MM.1S (cell line): Measurements from ENCODE around the gene ANKRD44.

Experiments
- DNase-seq: peaks from one replicate; pipeline ENCODE4 v3.0.0-alpha.2; 2015
- H2AFZ ChIP-seq: fragments of 300-600 bp; sonication (generic); 2 replicates; pipeline ENCODE4 v1.6.0; 2016; ENCODE audit warnings: antibody characterized with exemption, low read length
- H3F3A ChIP-seq: fragments of 300-600 bp; sonication (generic); 2 replicates; pipeline ENCODE4 v1.6.1; 2016; ENCODE audit warnings: mild to moderate bottlenecking, antibody characterized with exemption, low read length, moderate library complexity, mixed read lengths; ENCODE audit not compliant: insufficient read depth
- H3K27ac ChIP-seq: fragments of 300-600 bp; sonication (generic); 2 replicates; pipeline ENCODE4 v1.5.1; 2016; ENCODE audit warnings: mild to moderate bottlenecking, low read length
- H3K27me3 ChIP-seq: fragments of 300-600 bp; sonication (generic); replicated peaks from 2 replicates; pipeline ENCODE4 v1.6.0; 2016; ENCODE audit warnings: low read length; ENCODE audit not compliant: insufficient read depth
- H3K36me3 ChIP-seq: fragments of 300-600 bp; sonication (generic); replicated peaks from 2 replicates; pipeline ENCODE4 v1.6.1; 2016; ENCODE audit warnings: mild to moderate bottlenecking, low read length, mixed read lengths; ENCODE audit not compliant: insufficient read depth
- H3K4me1 ChIP-seq: fragments of 300-600 bp; sonication (generic); 2 replicates; pipeline ENCODE4 v1.6.1; 2016; ENCODE audit warnings: low read length, mixed read lengths
- H3K4me2 ChIP-seq: fragments of 300-600 bp; sonication (generic); 2 replicates; pipeline ENCODE4 v1.6.0; 2016; ENCODE audit warnings: low read depth, low read length
- H3K4me3 ChIP-seq: fragments of 300-600 bp; sonication (generic); 2 replicates; pipeline ENCODE4 v1.5.1; 2016; ENCODE audit warnings: low read length, mixed read lengths
- H3K79me2 ChIP-seq: fragments of 300-600 bp; sonication (generic); 2 replicates; pipeline ENCODE4 v1.6.1; 2016; ENCODE audit warnings: mixed run types, low read length, mixed read lengths
- H3K9ac ChIP-seq: fragments of 300-600 bp; sonication (generic); 2 replicates; pipeline ENCODE4 v1.6.1; 2016; ENCODE audit warnings: low read length, mixed read lengths
- H3K9me2 ChIP-seq: fragments of 300-600 bp; sonication (generic); replicated peaks from 2 replicates; pipeline ENCODE4 v1.6.1; 2016; ENCODE audit warnings: mild to moderate bottlenecking, low read length, mixed read lengths; ENCODE audit not compliant: insufficient read depth
- H3K9me3 ChIP-seq: fragments of 300-600 bp; sonication (generic); replicated peaks from 2 replicates; pipeline ENCODE4 v1.6.1; 2016; ENCODE audit warnings: mild to moderate bottlenecking, low read length, mixed read lengths; ENCODE audit not compliant: insufficient read depth
- H4K20me1 ChIP-seq: fragments of 300-600 bp; sonication (generic); 2 replicates; pipeline ENCODE4 v1.6.1; 2016; ENCODE audit warnings: mild to moderate bottlenecking, low read length, moderate library complexity, mixed read lengths; ENCODE audit not compliant: insufficient read depth
- CTCF ChIP-seq: fragments of 300-600 bp; sonication (generic); IDR thresholded peaks from 2 replicates; pipeline ENCODE4 v1.5.1; 2016; ENCODE audit warnings: antibody characterized with exemption, low read length, mixed read lengths
- EZH2 ChIP-seq: fragments of 300-600 bp; sonication (generic); optimal IDR thresholded peaks from 2 replicates; pipeline ENCODE3; 2017; ENCODE audit warnings: low read depth, mild to moderate bottlenecking, antibody characterized with exemption, low read length, mixed read lengths
- EZH2phosphoT487 ChIP-seq: fragments of 300-600 bp; sonication (generic); IDR thresholded peaks from 2 replicates; pipeline ENCODE4 v1.6.1; 2018; ENCODE audit warnings: antibody characterized with exemption, low read length

ANKRD44 gene

GRCh38 chr2:197307933-197308521, 2.6 kb downstream of the ANKRD44 start:
- no peaks in the 10 kb centered on the region for H3K9me3 ChIP-seq
- H3K36me3 ChIP-seq, result no peaks in the 10 kb centered on the region
- peak overlapping the region; percentile 72; the same call in 1 of the 2 replicates for H3K27ac ChIP-seq
- peaks cover 43% of the 10 kb centered on the region for H3F3A ChIP-seq
- DNase-seq, result no peak
- no peaks in the 10 kb centered on the region for H4K20me1 ChIP-seq
- no peaks in the 10 kb centered on the region for H3K9me2 ChIP-seq
- no peak overlapping the region for H2AFZ ChIP-seq
- peaks cover 51% of the 10 kb centered on the region for H3K4me1 ChIP-seq
- H3K27me3 ChIP-seq, result no peaks in the 10 kb centered on the region
- peak overlapping the region; percentile 86 for H3K4me3 ChIP-seq
- peak overlapping the region; percentile 74; the same call in 1 of the 2 replicates for H3K9ac ChIP-seq
- peak overlapping the region; percentile 82 for H3K4me2 ChIP-seq
- peaks cover 70% of the 10 kb centered on the region for H3K79me2 ChIP-seq
- no peak for TF ChIP-seq CTCF
- no peak for TF ChIP-seq EZH2phosphoT487
- TF ChIP-seq EZH2, result no peak

- no peaks in the 10 kb centered on the region for H3K9me3 ChIP-seq
- H3K9ac ChIP-seq, result peak overlapping the region; percentile 74; the same call in 1 of the 2 replicates
- H3K4me2 ChIP-seq, result peak overlapping the region; percentile 82
- H3K27me3 ChIP-seq, result no peaks in the 10 kb centered on the region
- peak; percentile 26 for TF ChIP-seq CTCF
- no peak for TF ChIP-seq EZH2phosphoT487
- H3K36me3 ChIP-seq, result no peaks in the 10 kb centered on the region
- peak overlapping the region; percentile 72; the same call in 1 of the 2 replicates for H3K27ac ChIP-seq
- H3K79me2 ChIP-seq, result peaks cover 76% of the 10 kb centered on the region
- peaks cover 46% of the 10 kb centered on the region for H3F3A ChIP-seq
- H2AFZ ChIP-seq, result no peak overlapping the region
- peak overlapping the region; percentile 86 for H3K4me3 ChIP-seq
- no peak for DNase-seq
- H3K4me1 ChIP-seq, result peaks cover 58% of the 10 kb centered on the region
- H3K9me2 ChIP-seq, result no peaks in the 10 kb centered on the region
- no peaks in the 10 kb centered on the region for H4K20me1 ChIP-seq
Measured at GRCh38 chr2:197307236-197307932, 3.2 kb downstream of the ANKRD44 start.

- Histone ChIP-seq H3K79me2 (peaks cover 83% of the 10 kb centered on the region), H3K27ac (peak overlapping the region; percentile 72; the same call in 1 of the 2 replicates), H3K4me2 (peak overlapping the region; percentile 82), H3K4me3 (peak overlapping the region; percentile 86), H4K20me1 (no peaks in the 10 kb centered on the region), H3K36me3 (no peaks in the 10 kb centered on the region), H2AFZ (no peak overlapping the region), H3K27me3 (no peaks in the 10 kb centered on the region), H3K9ac (peak overlapping the region; percentile 74; the same call in 1 of the 2 replicates), H3K9me3 (no peaks in the 10 kb centered on the region), H3K9me2 (no peaks in the 10 kb centered on the region), H3F3A (peaks cover 47% of the 10 kb centered on the region), H3K4me1 (peaks cover 64% of the 10 kb centered on the region)
- TF ChIP-seq CTCF (no peak), EZH2phosphoT487 (no peak), EZH2 (no peak)
- DNase-seq, result peak; percentile 49
Measured at GRCh38 chr2:197306696-197307040, 3.9 kb downstream of the ANKRD44 start.
